Suprapubic skin (tissue), 4 donors: ENCODE data around the gene PRSS56.

Experiments
- CTCF ChIP-seq, 2 donors: fragments of 200-600 bp in 1 of 2; fragments of 450-650 bp in 1 of 2; sonication (generic) in 1 of 2; IDR thresholded peaks; one replicate each; pipeline ENCODE4 v1.5.1; 2016 to 2019; ENCODE audit warnings: antibody characterized with exemption in 2 of 2, mild to moderate bottlenecking in 1 of 2, moderate library complexity in 1 of 2
- EP300 ChIP-seq: sonication (generic); formaldehyde crosslinking; IDR thresholded peaks from one replicate; pipeline ENCODE4 v1.6.1; 2017; ENCODE audit warnings: antibody characterized with exemption
- POLR2AphosphoS5 ChIP-seq, 3 donors: sonication (generic); formaldehyde crosslinking; IDR thresholded peaks; one replicate each; pipeline ENCODE4 v1.6.1; 2017; ENCODE audit warnings: antibody characterized with exemption in 3 of 3

- TF ChIP-seq CTCF (IDR thresholded peaks at IDR 0.05): no peak
- TF ChIP-seq POLR2AphosphoS5 (IDR thresholded peaks at IDR 0.05): no peak
- TF ChIP-seq EP300: no peak
These were observed 33.4 kb upstream of the PRSS56 start for GRCh38 chr2:232486558-232487384.
